HuH-7 (cell line): ENCODE data around the gene AMIGO3.

ENCODE experiments used
- DNase-seq: peaks from one replicate; pipeline ENCODE4 v3.0.0; 2011; ENCODE audit warnings: low spot score

Gene AMIGO3

GRCh38 chr3:49725906-49726681 is 6.6 kb upstream of the AMIGO3 start:
- DNase-seq = no peak

DNA sequence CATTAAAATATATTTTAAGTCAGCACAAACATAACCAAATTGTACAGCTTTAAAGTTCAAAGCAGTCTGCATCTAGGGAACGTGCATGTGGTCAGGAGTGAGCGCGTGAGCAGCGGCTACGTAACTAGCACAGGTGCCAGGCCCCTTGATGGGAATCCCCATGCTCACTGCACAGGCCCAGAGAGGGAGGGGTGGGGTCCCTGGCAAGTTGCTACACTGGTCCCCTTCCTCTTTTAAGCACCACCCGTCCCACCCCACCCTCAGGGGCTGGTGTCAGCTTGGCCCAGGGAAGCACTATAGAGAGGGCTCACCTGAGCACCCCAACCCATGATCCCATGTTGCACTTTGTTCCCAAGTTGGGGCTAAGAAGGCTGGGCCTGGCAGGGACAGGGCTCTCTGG is 5.1 kb upstream of the AMIGO3 start:
- DNase-seq = no peak

DNA sequence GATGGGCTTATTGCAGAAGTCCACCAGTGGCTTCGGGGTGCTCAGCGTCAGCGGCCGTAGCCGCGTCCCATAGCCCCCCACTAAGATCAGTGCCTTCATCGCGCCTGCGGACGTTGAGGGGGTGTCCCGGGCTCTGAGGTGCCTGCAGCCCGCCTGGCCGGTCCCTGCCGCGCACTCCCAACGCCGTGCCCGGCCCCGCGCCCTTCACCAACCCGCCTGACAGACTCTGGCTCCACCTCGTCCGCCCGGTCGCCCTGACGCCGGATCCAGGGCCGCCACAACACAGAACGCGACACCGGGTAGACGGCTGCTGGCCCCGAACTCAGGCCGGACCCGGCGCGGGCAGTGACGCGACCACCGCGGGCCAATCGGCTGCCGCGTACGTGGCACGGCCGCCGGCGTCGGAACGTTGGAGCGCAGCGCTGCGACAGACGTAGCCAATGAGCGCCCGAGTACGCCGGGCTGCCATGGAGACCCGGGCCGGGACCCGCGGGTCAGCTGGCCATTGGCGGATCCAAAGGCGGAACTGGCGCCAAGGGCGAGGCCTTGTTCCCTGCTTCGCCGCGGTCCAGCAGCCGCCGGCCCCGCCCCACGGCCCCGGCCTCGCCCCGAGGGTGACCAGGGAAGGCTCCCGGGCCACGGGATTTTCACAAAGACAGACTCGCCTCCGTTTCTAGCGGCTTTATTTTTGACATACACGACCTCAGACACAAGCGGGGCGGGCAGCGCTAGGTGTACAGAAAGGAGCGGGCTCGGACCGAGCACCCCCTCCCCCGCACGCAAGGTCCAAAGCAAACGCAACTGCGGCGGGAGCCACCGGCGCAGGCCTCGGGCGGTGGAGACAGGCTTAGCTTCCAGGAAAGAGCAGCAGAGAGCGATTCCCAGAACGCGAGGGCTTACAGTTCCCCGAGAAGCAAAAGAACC is 4.4 kb upstream of the AMIGO3 start, which contains the start of gene GMPPB:
Gene GMPPB (minus strand): TSS at position 324 of the 924 bp plus-strand sequence. CDS start 225 bp downstream, at position 99.
- DNase-seq = peak; percentile 98

GRCh38 chr3:49723296-49723627 is 3.8 kb upstream of the AMIGO3 start:
- peak; percentile 57 for DNase-seq

- DNase-seq = no peak
Measured at GRCh38 chr3:49722896-49723295, 3.4 kb upstream of the AMIGO3 start.

- DNase-seq = no peak
Measured at GRCh38 chr3:49721896-49722781, 2.7 kb upstream of the AMIGO3 start.

DNA sequence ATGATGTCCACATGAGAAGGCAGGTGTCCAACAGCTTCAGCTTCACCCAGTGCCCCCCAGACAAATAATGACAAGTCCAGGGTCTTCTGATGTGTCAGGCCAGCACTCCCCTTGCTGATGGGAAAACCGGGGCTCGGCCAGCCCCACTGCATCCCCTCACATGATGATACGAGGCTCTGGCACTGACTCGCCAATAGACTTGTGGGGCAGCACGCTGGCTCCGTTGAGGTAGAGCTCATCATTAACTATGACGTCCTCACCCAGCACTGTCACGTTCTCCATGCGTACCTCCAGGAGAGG is 2.1 kb upstream of the AMIGO3 start:
- no peak for DNase-seq

GRCh38 chr3:49720855-49721595 is 1.5 kb upstream of the AMIGO3 start:
- no peak for DNase-seq

DNA sequence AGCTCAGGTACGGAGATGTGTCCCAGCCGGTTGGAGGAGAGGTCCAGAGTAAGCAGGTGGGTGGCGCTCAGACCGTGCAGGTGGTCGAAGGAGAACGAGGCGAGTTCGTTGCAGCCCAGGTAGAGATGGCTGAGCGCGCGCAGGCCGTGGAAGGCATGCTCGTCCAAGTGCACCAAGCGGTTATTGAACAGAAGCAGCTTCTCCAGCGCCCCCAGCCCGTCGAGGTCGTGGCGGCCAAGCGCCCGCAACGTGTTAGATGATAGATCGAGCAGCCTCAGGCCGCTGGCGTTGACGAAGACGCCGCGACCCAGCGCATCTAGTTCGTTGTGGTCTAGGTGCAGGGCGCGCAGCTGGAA is 648 bp downstream of the AMIGO3 start:
- no peak for DNase-seq

- DNase-seq = no peak
Measured at GRCh38 chr3:49717959-49718857, 1.3 kb downstream of the AMIGO3 start.

DNA sequence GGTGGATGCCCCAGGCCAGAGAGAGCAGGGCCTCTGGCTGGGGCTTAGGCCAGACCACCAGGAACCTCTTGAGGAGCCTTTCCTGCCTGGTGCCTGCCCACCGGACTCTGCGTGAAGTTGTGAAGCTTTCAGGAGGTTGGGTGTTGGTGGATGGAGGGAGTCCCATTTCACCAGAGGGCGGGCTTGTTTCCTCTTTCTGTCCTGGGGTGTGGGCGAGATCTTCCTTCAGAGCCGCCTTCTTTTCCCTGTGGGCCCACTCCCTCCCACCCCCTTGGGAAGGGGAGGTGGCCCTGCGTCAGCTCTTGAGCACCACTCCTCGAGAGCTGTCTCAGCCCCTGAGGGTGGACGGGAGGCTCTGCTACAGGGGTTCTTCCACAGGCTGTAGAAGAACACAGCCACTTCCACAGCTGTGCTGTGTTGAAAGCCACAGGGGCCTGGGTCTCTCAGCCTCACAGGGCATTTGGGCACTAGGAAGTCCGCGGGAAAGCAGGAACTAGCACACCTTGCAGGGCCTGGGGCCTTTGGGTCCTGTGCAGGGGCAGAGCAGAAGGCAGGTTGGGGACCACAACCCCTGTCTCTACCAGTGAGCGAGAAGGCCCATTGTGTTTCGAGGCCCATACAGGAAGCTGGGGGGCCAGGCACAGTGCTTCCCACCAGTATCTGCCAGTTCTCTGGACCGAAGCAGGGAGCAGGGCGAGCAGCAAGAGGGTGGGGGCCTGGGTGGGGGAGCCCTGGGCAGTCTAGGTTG is 2.1 kb downstream of the AMIGO3 start:
- no peak for DNase-seq

DNA sequence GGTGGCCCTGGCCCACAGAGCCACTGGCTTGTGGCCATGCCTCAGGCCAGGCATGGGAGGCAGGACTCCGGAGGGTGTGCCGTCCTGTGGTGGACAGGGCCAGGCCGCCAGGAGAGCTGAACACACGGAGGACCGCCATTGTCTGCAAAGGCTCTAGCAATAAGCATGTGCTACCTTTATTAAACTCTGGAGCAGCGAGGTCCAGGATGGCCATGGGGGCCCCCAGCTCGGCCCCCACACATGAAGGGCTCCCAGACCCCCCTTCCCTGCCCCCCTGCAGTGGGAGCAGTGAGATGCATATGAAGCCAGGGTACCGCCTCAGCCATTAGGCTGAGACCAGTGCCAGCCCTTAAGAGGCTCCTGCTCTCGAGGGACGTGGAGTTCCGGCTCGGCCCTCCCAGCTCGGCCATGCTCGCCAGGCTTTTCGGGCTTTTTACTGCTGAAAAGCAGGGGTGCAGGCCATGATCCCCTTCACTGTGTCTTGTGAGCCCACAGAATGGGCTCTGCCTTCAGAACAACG is 2.7 kb downstream of the AMIGO3 start:
- no peak for DNase-seq

GRCh38 chr3:49716169-49716568 is 3.3 kb downstream of the AMIGO3 start:
- DNase-seq = no peak

DNA sequence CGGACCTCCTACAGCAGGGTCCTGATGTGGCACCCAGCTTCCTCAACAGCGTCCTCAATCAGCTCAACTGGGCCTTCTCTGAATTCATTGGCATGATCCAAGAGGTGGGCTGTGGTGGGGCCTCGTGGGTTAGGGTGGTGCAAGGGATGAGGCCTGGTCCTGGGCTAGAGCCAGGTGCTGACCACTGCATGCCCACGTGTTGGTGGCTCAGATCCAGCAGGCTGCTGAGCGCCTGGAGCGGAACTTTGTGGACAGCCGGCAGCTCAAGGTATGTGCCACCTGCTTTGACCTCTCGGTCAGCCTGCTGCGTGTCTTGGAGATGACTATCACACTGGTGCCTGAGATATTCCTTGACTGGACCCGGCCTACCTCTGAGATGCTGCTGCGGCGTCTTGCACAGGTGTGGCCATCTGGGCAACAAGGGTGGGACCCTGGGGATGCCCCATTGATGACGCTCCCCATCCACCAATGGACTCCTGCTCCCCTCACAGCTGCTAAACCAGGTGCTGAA is 3.8 kb downstream of the AMIGO3 start:
- DNase-seq = no peak

DNA sequence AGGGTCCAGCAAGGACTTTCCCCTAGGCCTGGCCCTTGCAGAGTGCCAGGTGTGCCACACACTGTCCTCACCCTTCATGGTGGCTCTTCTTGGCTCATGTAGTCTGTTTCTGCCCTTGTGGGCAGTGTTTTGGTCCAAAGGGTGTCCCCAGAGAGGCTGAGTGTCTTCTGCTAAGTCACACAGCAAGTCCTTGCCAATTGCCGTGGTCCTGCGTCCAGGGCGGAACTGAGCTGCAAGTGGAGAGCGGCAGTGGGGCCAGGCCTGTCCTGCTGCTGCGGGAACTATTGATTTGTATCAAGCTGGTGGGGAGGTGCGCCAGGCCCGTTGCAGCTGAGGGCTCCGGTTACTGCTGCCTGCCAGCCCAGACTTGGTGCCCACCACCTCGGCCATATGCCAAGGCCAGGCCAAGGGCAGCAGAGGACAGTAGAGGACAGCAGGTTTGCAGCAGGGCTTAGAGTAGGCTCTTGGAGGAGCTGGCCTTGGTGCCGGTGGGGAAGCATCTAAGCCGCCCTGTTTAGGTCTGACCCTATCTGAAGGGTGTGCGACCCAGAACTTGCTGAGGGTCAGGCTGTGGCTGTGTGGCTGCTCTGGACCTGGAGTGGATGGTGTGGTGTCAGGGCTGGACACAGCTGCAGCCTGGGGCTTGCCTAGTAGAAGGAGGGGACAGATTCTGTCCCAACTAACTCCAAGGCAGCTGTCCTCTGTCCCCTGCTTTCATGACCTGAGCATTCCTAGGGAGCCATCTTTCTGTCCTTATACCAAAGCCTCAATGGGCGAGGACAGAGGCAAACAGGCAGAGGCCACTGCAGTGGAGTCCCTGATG is 4.5 kb downstream of the AMIGO3 start:
- DNase-seq = no peak

DNA sequence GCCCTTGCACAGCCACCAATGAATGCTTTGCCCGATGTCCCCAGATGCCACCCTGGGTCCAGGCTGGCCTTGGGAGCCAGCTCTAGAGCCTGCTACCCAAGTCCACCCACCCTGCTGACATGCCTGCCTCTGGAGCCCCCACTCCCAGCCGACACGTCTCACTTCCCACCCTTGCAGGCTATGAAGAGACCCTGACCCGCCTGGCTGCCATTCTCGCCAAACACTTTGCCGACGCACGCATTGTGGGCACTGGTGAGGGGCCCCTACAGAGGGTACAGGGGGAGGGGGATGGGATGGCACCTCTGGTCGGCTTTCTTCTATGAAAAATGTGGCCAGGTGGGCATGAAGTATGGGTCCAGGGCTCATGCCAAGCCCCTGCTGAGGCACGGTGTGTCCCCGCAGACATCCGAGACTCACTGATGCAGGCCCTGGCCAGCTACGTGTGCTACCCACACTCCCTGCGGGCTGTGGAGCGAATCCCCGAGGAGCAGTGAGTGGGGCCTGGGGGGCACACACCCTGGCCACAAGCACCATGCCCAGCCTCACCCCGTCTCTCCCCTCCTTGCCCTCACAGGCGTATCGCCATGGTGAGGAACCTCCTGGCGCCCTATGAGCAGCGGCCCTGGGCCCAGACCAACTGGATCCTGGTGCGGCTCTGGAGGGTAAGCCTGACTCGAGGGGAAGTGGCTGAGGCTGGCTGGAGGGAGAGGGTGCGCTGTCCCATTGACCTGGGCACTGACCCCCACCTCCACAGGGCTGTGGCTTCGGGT is 6.0 kb downstream of the AMIGO3 start:
- DNase-seq = no peak

DNA sequence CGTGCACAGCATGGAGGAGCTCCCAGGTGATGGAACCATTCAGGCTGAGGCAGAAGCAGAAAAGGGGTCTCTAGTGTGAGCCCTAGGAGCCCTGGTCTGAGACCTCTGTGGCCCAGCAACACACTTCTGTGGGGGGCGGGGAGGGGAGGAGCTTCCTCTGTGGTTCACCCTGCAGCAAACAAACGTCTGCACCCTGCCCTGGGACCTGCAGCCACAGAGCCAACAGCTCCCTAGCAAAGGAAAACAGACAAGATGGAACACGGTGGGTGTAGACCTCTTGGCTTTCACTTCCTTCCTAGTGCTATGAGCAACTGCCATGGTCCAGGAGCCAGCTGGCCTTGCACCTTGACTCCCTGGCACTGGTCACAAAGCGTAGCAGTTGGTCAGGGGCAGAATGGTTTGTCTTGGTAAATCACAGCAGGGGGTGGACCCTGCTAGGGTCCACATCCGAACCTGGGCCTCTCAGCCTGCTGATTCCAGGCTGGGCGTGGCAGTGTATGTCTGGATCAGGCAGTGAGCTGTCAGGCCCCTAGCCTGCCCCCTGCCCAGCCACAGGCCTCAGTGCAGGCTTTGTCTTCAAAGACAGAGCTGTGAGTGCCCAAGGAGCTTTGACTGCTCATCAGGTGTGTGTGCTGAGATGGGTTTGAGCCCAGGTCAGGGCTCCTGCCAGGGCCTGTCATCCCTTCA is 6.7 kb downstream of the AMIGO3 start:
- DNase-seq = no peak
